Activated naive CD4-positive, alpha-beta T cell treated with anti-CD3 and anti-CD28 coated beads, Interleukin-2, amount 10 ng/mL, durations not matched to agents 7 days and 5 days (primary cell): ENCODE results near the gene LGR6.

Experiments used
- CTCF ChIA-PET: fragments of 350-600 bp; sonication (Branson Sonifier 250); formaldehyde crosslinking; loops from one replicate; lab custom pipeline; 2021; ENCODE audit warnings: antibody characterized with exemption; lab: Charles Lee
- DNase-seq: peaks from one replicate; pipeline ENCODE4 v3.0.0-alpha.2; 2020
- H3K27ac Mint-ChIP-seq: one replicate; pipeline ENCODE4 v1.8.0; 2021; ENCODE audit warnings: mild to moderate bottlenecking, moderate library complexity, mixed read lengths
- H3K27me3 Mint-ChIP-seq: one replicate; pipeline ENCODE4 v1.8.0; 2021; ENCODE audit warnings: mild to moderate bottlenecking, mixed read lengths
- H3K36me3 Mint-ChIP-seq: one replicate; pipeline ENCODE4 v1.8.0; 2021; ENCODE audit warnings: mixed read lengths
- H3K4me1 Mint-ChIP-seq: one replicate; pipeline ENCODE4 v1.8.0; 2021; ENCODE audit warnings: mixed read lengths
- H3K4me3 Mint-ChIP-seq: one replicate; pipeline ENCODE4 v1.8.0; 2021; ENCODE audit warnings: mild to moderate bottlenecking, moderate library complexity, mixed read lengths
- H3K9me3 Mint-ChIP-seq: one replicate; pipeline ENCODE4 v1.8.0; 2021; ENCODE audit warnings: mixed read lengths

The LGR6 gene

DNA sequence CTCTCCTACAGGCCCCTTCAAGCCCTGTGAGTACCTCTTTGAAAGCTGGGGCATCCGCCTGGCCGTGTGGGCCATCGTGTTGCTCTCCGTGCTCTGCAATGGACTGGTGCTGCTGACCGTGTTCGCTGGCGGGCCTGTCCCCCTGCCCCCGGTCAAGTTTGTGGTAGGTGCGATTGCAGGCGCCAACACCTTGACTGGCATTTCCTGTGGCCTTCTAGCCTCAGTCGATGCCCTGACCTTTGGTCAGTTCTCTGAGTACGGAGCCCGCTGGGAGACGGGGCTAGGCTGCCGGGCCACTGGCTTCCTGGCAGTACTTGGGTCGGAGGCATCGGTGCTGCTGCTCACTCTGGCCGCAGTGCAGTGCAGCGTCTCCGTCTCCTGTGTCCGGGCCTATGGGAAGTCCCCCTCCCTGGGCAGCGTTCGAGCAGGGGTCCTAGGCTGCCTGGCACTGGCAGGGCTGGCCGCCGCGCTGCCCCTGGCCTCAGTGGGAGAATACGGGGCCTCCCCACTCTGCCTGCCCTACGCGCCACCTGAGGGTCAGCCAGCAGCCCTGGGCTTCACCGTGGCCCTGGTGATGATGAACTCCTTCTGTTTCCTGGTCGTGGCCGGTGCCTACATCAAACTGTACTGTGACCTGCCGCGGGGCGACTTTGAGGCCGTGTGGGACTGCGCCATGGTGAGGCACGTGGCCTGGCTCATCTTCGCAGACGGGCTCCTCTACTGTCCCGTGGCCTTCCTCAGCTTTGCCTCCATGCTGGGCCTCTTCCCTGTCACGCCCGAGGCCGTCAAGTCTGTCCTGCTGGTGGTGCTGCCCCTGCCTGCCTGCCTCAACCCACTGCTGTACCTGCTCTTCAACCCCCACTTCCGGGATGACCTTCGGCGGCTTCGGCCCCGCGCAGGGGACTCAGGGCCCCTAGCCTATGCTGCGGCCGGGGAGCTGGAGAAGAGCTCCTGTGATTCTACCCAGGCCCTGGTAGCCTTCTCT, 124.6 kb downstream of the LGR6 start:
- H3K4me1 Mint-ChIP-seq: no peaks in the 10 kb centered on the region
- peaks cover 35% of the 10 kb centered on the region for H3K27me3 Mint-ChIP-seq
- H3K9me3 Mint-ChIP-seq: no peaks in the 10 kb centered on the region
- CTCF ChIA-PET: interaction anchor here (0.9 to 6.7 kb wide), 8 partner anchors 9 to 131 kb away, joined by 3 to 93 read pairs (median 6); partner anchors contain the start of gene LGR6
- no peak overlapping the region for H3K4me3 Mint-ChIP-seq
- H3K27ac Mint-ChIP-seq: no peak overlapping the region
- H3K36me3 Mint-ChIP-seq: no peaks in the 10 kb centered on the region
- no peak for DNase-seq

GRCh38 chr1:202319381-202320080, 125.9 kb downstream of the LGR6 start:
- CTCF ChIA-PET: interaction anchor here (1.0 to 6.7 kb wide), 3 partner anchors 45 to 130 kb away, joined by 3 to 93 read pairs (median 5); partner anchors contain the start of gene LGR6
- H3K27me3 Mint-ChIP-seq: peaks cover 31% of the 10 kb centered on the region
- no peak overlapping the region for H3K27ac Mint-ChIP-seq
- H3K36me3 Mint-ChIP-seq: no peaks in the 10 kb centered on the region
- DNase-seq: no peak
- no peak overlapping the region for H3K4me3 Mint-ChIP-seq
- H3K9me3 Mint-ChIP-seq: no peaks in the 10 kb centered on the region
- no peaks in the 10 kb centered on the region for H3K4me1 Mint-ChIP-seq

- Mint-ChIP-seq H3K27ac (no peak overlapping the region), H3K27me3 (peaks cover 26% of the 10 kb centered on the region), H3K9me3 (no peaks in the 10 kb centered on the region), H3K36me3 (no peaks in the 10 kb centered on the region), H3K4me3 (no peak overlapping the region), H3K4me1 (no peaks in the 10 kb centered on the region)
- CTCF ChIA-PET: interaction anchor here (1.4 kb wide), 1 partner anchor 130 kb away, joined by 5 read pairs; no protein-coding TSS in a partner anchor
- DNase-seq: no peak
Observed at GRCh38 chr1:202320081-202320405, 126.4 kb downstream of the LGR6 start.

GRCh38 chr1:202323731-202324130, 130.1 kb downstream of the LGR6 start:
- Mint-ChIP-seq H3K27me3 (peaks cover 19% of the 10 kb centered on the region), H3K9me3 (no peaks in the 10 kb centered on the region), H3K4me3 (no peak overlapping the region), H3K27ac (no peak overlapping the region), H3K36me3 (no peaks in the 10 kb centered on the region), H3K4me1 (no peaks in the 10 kb centered on the region)
- DNase-seq: no peak
- CTCF ChIA-PET: interaction anchor here (1.1 to 2.5 kb wide), 3 partner anchors 11 to 135 kb away, joined by 4 to 8 read pairs (median 6); partner anchors contain the start of gene LGR6

DNA sequence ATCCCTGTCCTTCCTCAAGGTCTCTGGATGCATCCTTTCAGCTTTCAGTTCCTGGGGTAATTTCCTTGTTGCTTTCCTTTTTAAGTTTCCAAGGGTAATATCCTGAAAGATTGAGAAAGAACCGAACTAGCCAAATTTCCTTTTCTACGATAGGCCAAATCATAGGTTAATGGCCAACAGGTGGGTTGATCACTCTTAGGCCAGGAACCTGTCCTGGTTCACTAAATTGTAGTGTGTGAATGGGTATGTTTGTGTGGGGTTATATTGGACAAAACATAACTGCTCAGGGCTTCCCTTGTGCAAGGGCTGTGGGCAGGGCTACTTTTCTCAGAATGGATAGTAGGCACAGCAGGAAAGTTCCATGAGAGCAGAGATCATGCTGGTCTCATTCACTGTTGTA, 131.0 kb downstream of the LGR6 start:
- CTCF ChIA-PET: interaction anchor here (0.6 to 2.5 kb wide), 4 partner anchors 9 to 132 kb away, joined by 3 to 8 read pairs (median 4); partner anchors contain the start of gene LGR6
- Mint-ChIP-seq H3K27ac (no peak overlapping the region), H3K9me3 (no peaks in the 10 kb centered on the region), H3K36me3 (peaks cover 6% of the 10 kb centered on the region), H3K27me3 (peaks cover 16% of the 10 kb centered on the region), H3K4me3 (no peak overlapping the region), H3K4me1 (no peaks in the 10 kb centered on the region)
- no peak for DNase-seq

- CTCF ChIA-PET: interaction anchor here (0.6 to 1.3 kb wide), 2 partner anchors 13 to 217 kb away, joined by 3 to 6 read pairs; no protein-coding TSS in a partner anchor
- Mint-ChIP-seq H3K27me3 (no peaks in the 10 kb centered on the region), H3K36me3 (peaks cover 47% of the 10 kb centered on the region), H3K9me3 (no peaks in the 10 kb centered on the region), H3K4me1 (no peaks in the 10 kb centered on the region), H3K27ac (no peak overlapping the region), H3K4me3 (no peak overlapping the region)
- DNase-seq: no peak
Observed at GRCh38 chr1:202329891-202330290, 136.3 kb downstream of the LGR6 start.

DNA sequence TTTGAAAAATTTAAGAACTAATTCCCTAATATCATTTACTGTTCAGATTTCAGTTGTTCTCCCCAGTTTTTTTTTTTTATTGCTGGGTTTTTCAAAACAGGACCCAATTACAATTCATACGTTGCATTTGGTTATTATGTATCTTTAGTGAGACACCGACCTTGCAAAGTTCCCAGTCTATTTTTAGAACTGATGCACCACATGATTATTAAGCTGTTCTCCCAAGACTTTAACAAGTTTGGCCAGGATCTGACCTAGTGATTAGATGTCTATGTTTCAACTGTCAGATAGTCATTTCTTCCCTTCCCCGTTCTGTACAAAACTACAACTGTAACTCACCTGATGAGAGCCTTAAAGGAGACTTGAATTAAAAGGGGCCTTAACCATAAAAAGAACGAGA, 140.3 kb downstream of the LGR6 start:
- Mint-ChIP-seq H3K27ac (no peak overlapping the region), H3K4me3 (no peak overlapping the region), H3K36me3 (peaks cover 53% of the 10 kb centered on the region), H3K4me1 (peaks cover 17% of the 10 kb centered on the region), H3K9me3 (no peaks in the 10 kb centered on the region), H3K27me3 (no peaks in the 10 kb centered on the region)
- DNase-seq: no peak
- CTCF ChIA-PET: no interaction called here

DNA sequence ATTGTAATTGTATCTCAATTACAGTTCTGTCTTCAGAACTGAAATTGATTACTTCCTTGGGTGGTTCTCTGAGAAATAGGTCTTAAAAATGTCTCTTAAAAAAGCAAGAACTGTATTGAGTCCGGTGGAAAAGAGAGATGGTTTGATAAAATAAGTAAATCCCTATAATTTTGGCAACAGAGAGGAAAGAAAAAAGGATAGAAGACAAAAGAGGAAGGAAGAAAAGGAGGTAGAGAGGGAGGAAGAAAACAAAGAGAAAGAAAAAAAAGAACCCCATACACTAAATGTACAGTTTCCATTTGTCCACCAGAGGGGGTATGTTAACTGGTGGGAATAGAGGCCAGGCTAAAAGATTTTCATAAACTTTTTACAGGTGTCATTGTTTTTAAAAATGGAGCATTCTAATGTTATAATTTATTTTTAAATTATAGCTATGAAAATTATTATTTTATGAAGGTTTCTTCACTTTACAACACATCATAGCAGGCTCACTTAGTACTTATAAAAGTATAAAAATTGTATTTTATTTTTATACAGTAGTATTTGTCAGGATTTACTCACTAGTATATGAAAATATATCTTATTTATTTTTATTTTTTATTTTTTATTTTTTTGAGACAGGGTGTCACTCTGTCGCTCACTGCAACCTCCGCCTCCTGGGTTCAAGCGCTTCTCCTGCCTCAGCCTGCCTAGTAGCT, 150.2 kb downstream of the LGR6 start:
- Mint-ChIP-seq H3K36me3 (peaks cover 10% of the 10 kb centered on the region), H3K9me3 (no peaks in the 10 kb centered on the region), H3K27me3 (peaks cover 6% of the 10 kb centered on the region), H3K4me1 (peaks cover 50% of the 10 kb centered on the region), H3K4me3 (peak overlapping the region; percentile 60), H3K27ac (peak overlapping the region; percentile 88)
- no peak for DNase-seq
- CTCF ChIA-PET: interaction anchor here (0.8 to 2.2 kb wide), 4 partner anchors 18 to 376 kb away, joined by 3 to 12 read pairs (median 4); no protein-coding TSS in a partner anchor

- CTCF ChIA-PET: interaction anchor here (1.4 kb wide), 1 partner anchor 159 kb away, joined by 4 read pairs; no protein-coding TSS in a partner anchor
- no peaks in the 10 kb centered on the region for H3K36me3 Mint-ChIP-seq
- H3K4me3 Mint-ChIP-seq: peak overlapping the region; percentile 83
Observed at GRCh38 chr1:202348005-202348508, 154.5 kb downstream of the LGR6 start.

DNA sequence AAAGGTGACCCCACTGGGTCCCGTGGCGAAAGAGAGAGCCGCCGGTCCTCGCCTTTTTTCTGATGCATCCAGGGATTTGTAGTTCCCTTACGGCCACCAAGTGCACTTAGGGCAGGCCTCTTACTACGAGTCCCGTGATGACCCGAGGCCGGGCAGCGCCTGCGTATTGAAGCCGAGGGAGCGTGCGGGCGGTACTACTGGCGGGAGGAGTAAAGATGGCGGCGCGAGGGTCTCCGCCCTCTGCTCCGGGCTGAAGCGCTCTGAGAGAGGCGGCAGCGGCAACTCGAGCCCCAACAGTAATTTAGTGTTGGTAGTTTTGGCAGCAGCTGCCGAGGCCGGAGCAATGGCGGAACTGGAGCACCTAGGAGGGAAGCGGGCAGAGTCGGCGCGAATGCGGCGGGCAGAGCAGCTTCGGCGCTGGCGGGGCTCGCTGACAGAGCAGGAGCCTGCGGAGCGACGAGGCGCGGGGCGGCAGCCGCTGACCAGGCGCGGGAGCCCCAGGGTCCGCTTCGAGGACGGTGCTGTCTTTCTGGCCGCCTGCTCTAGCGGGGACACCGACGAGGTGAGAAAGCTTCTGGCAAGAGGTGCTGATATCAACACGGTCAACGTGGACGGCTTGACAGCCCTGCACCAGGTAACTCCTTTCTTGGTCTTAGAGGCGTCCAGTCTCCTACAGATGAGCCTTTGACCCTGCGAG, 155.1 kb downstream of the LGR6 start, which contains the start of gene PPP1R12B:
Gene PPP1R12B (plus strand): TSS at position 191 of the 697 bp plus-strand sequence. CDS start 153 bp downstream, at position 344.
- H3K27me3 Mint-ChIP-seq: peaks cover 6% of the 10 kb centered on the region
- peaks cover 25% of the 10 kb centered on the region for H3K4me1 Mint-ChIP-seq
- CTCF ChIA-PET: interaction anchor here (1.1 to 1.4 kb wide), 4 partner anchors 7 to 252 kb away, joined by 3 to 4 read pairs (median 4); partner anchors contain the start of gene UBE2T
- H3K36me3 Mint-ChIP-seq: no peaks in the 10 kb centered on the region
- peak within 1 kb of the TSS; percentile 90 for H3K27ac Mint-ChIP-seq
- peak; percentile 98 for DNase-seq
- H3K4me3 Mint-ChIP-seq: peak within 1 kb of the TSS; percentile 83
- H3K9me3 Mint-ChIP-seq: no peaks in the 10 kb centered on the region

More at GRCh38 chr1:202348005-202348508, 154.5 kb downstream of the LGR6 start:
- Mint-ChIP-seq H3K9me3 (no peaks in the 10 kb centered on the region), H3K4me1 (peaks cover 29% of the 10 kb centered on the region), H3K27me3 (peaks cover 6% of the 10 kb centered on the region), H3K27ac (peak overlapping the region; percentile 72)
- no peak for DNase-seq

DNA sequence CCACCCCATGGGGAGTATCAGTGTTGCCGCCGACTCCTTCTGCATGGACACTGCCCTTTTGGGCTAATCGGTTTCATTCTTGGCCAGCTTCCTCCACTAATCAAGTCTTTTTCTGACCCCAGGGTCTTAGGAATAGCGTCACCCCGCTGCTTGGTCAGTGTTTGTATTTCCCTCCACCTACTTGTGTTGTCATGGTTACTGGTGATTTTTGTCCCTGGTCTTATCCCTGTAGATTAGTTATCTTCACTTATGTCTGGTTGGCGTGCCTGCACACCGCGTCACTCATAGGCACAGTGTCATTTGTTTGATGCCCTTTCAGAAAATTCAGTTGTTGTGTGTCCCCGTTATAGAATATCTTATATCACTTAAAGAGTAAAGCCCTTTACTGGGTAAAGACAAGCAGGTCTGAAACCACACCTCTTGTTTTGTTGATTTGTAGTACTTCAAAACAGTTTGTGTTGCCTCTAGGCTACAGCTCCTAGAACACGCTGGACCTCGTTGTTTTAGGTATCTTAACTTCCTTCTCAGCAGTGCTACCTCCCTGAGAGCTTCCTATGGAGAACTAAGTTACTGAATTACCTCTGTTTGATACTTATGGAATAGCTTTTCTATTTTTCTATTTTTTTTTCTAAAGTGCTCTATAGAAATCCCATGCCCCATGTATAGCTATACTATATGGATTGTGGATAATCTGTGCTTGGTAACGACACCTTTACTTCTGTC, 155.8 kb downstream of the LGR6 start:
- no peaks in the 10 kb centered on the region for H3K9me3 Mint-ChIP-seq
- peaks cover 6% of the 10 kb centered on the region for H3K27me3 Mint-ChIP-seq
- CTCF ChIA-PET: interaction anchor here (1.1 to 1.2 kb wide), 3 partner anchors 8 to 251 kb away, joined by 3 to 4 read pairs (median 3); partner anchors contain the start of gene UBE2T
- H3K27ac Mint-ChIP-seq: peak overlapping the region; percentile 83
- no peaks in the 10 kb centered on the region for H3K36me3 Mint-ChIP-seq
- peak overlapping the region; percentile 83 for H3K4me3 Mint-ChIP-seq
- H3K4me1 Mint-ChIP-seq: peaks cover 24% of the 10 kb centered on the region
- DNase-seq: peak; percentile 39

- Mint-ChIP-seq H3K27me3 (no peaks in the 10 kb centered on the region), H3K9me3 (no peaks in the 10 kb centered on the region), H3K4me3 (no peak overlapping the region), H3K4me1 (peaks cover 24% of the 10 kb centered on the region), H3K36me3 (no peaks in the 10 kb centered on the region), H3K27ac (no peak overlapping the region)
- CTCF ChIA-PET: no interaction called here
- DNase-seq: no peak
Observed at GRCh38 chr1:202351725-202352124, 158.1 kb downstream of the LGR6 start.
